Mesenchymal stem cell (in vitro differentiated cells and primary cell): ENCODE data around the gene AGER.
A peak's percentile ranks its signal among the peaks of the same experiment; 100 is the strongest.

ENCODE experiments used
- DNase-seq: peaks from one replicate; pipeline ENCODE4 v3.0.0-alpha.2; 2013
- H2AFZ ChIP-seq: one replicate; pipeline ENCODE4 v1.6.1; 2013; ENCODE audit warnings: low read depth, mild to moderate bottlenecking, control low read depth, inconsistent platforms, low read length, moderate library complexity
- H2AK5ac ChIP-seq: 2 replicates; pipeline ENCODE4 v1.6.1; 2013; ENCODE audit warnings: low read length, moderate library complexity, mild to moderate bottlenecking, inconsistent platforms; ENCODE audit not compliant: severe bottlenecking
- H2BK120ac ChIP-seq: one replicate; pipeline ENCODE4 v1.6.1; 2013; ENCODE audit warnings: low read depth, mild to moderate bottlenecking, inconsistent platforms, low read length, moderate library complexity
- H2BK12ac ChIP-seq, 2 experiments: one replicate each; pipeline ENCODE4 v1.6.1; 2013; ENCODE audit warnings: inconsistent platforms in 2 of 2, low read length in 2 of 2, mild to moderate bottlenecking in 2 of 2, moderate library complexity in 2 of 2, control low read depth in 1 of 2
- H2BK15ac ChIP-seq: one replicate; pipeline ENCODE4 v1.6.1; 2013; ENCODE audit warnings: mild to moderate bottlenecking, low read depth, inconsistent platforms; ENCODE audit not compliant: poor library complexity, severe bottlenecking
- H2BK5ac ChIP-seq: 2 replicates; pipeline ENCODE4 v1.6.1; 2013; ENCODE audit warnings: low read depth, mild to moderate bottlenecking, low read length, control low read depth, inconsistent platforms; ENCODE audit not compliant: poor library complexity, severe bottlenecking
- H3K14ac ChIP-seq, 2 experiments: one replicate each; pipeline ENCODE4 v1.6.1; 2013; ENCODE audit warnings: inconsistent platforms in 2 of 2, low read length in 2 of 2, control low read depth in 1 of 2, mild to moderate bottlenecking in 1 of 2, moderate library complexity in 1 of 2
- H3K18ac ChIP-seq, 2 experiments: one replicate each; pipeline ENCODE4 v1.6.1; 2013; ENCODE audit warnings: inconsistent platforms in 2 of 2, low read length in 2 of 2, control low read depth in 1 of 2, low read depth in 1 of 2, mild to moderate bottlenecking in 1 of 2
- H3K23ac ChIP-seq, 2 experiments: one replicate each; pipeline ENCODE4 v1.6.1; 2013; ENCODE audit warnings: inconsistent platforms in 2 of 2, low read length in 2 of 2, mild to moderate bottlenecking in 2 of 2, moderate library complexity in 2 of 2, control low read depth in 1 of 2
- H3K27ac ChIP-seq: 2 replicates; pipeline ENCODE4 v1.5.1; 2013; ENCODE audit warnings: mild to moderate bottlenecking, moderate library complexity, low read length, control low read depth, inconsistent platforms; ENCODE audit not compliant: poor library complexity, severe bottlenecking
- H3K27me3 ChIP-seq, 2 experiments: 2 replicates each; pipeline versions ENCODE4 v1.6.1 to v1.7.0; 2013; ENCODE audit warnings: low read length in 2 of 2, mild to moderate bottlenecking in 2 of 2, moderate library complexity in 2 of 2, control low read depth in 1 of 2, inconsistent platforms in 1 of 2; ENCODE audit not compliant: control insufficient read depth in 1 of 2, insufficient read depth in 1 of 2
- H3K36me3 ChIP-seq, 2 experiments: 2 replicates each; pipeline versions ENCODE4 v1.6.1 to v1.7.0; 2013; ENCODE audit warnings: low read length in 2 of 2, control low read depth in 1 of 2, inconsistent platforms in 1 of 2, low read depth in 1 of 2, mild to moderate bottlenecking in 1 of 2; ENCODE audit not compliant: insufficient read depth in 2 of 2, control insufficient read depth in 1 of 2
- H3K4ac ChIP-seq, 2 experiments: one replicate each; pipeline ENCODE4 v1.6.1; 2013; ENCODE audit warnings: inconsistent platforms in 2 of 2, low read length in 2 of 2, mild to moderate bottlenecking in 2 of 2, moderate library complexity in 2 of 2, control low read depth in 1 of 2, low read depth in 1 of 2
- H3K4me1 ChIP-seq: 2 replicates; pipeline ENCODE4 v1.6.1; 2013; ENCODE audit warnings: low read depth, low read length, control low read depth; ENCODE audit not compliant: control insufficient read depth, insufficient read depth
- H3K4me2 ChIP-seq: 2 replicates; pipeline ENCODE4 v1.6.1; 2013; ENCODE audit warnings: low read length, mild to moderate bottlenecking, inconsistent platforms; ENCODE audit not compliant: poor library complexity, severe bottlenecking
- H3K4me3 ChIP-seq, 2 experiments: 2 replicates each; pipeline versions ENCODE4 v1.5.1 to v1.7.0; 2013; ENCODE audit warnings: low read length in 2 of 2, mild to moderate bottlenecking in 2 of 2, control low read depth in 1 of 2, low read depth in 1 of 2; ENCODE audit not compliant: insufficient read depth in 1 of 2
- H3K79me1 ChIP-seq: replicated peaks from 2 replicates; pipeline ENCODE4 v1.6.1; 2013; ENCODE audit warnings: mild to moderate bottlenecking, control low read depth, low read length, inconsistent platforms; ENCODE audit not compliant: poor library complexity, severe bottlenecking
- H3K9ac ChIP-seq: 2 replicates; pipeline ENCODE4 v1.7.0; 2013; ENCODE audit warnings: mild to moderate bottlenecking, low read length, moderate library complexity
- H3K9me3 ChIP-seq: 2 replicates; pipeline ENCODE4 v1.7.0; 2013; ENCODE audit warnings: mild to moderate bottlenecking, low read length; ENCODE audit not compliant: control insufficient read depth
- H4K8ac ChIP-seq: one replicate; pipeline ENCODE4 v1.6.1; 2013; ENCODE audit warnings: inconsistent platforms, mild to moderate bottlenecking, low read length, moderate library complexity
- H4K91ac ChIP-seq: one replicate; pipeline ENCODE4 v1.6.1; 2013; ENCODE audit warnings: mild to moderate bottlenecking, low read length, inconsistent platforms
- WGBS: methylation state at CpG from one replicate; pipeline ENCODE4 v1.1.7; 2013; ENCODE audit warnings: mixed read lengths; 5-methylcytosine and 5-hydroxymethylcytosine counted together

The AGER gene

GRCh38 chr6:32204268-32204715, 20.2 kb upstream of the AGER start:
- Histone ChIP-seq H2BK15ac (no peak overlapping the region), H3K9ac (no peak overlapping the region), H2AFZ (no peak overlapping the region), H4K8ac (no peak overlapping the region), H3K27me3 (peaks cover 16 to 43% of the 10 kb centered on the region in 2 experiments), H2AK5ac (no peak overlapping the region), H3K79me1 (no peaks in the 10 kb centered on the region), H3K4me1 (peaks cover 6% of the 10 kb centered on the region), H3K14ac (no peak overlapping the region), H2BK120ac (no peak overlapping the region), H3K4ac (no peak overlapping the region), H3K23ac (no peak overlapping the region), H3K18ac (no peak overlapping the region), H2BK12ac (no peak overlapping the region), H2BK5ac (no peak overlapping the region), H3K9me3 (no peaks in the 10 kb centered on the region), H3K27ac (no peak overlapping the region), H3K4me3 (no peak overlapping the region), H3K36me3 (no peaks in the 10 kb centered on the region), H3K4me2 (no peak overlapping the region), H4K91ac (no peak overlapping the region)
- DNase-seq, result no peak
- WGBS, result 86% methylated on average over 3 of the region's 3 CpGs

- DNase-seq, result no peak
- H3K14ac ChIP-seq, result no peak overlapping the region
- no peak overlapping the region for H2BK12ac ChIP-seq
- no peak overlapping the region for H3K4me2 ChIP-seq
- 85% methylated on average over 9 of the region's 9 CpGs for WGBS
- no peak overlapping the region for H4K8ac ChIP-seq
- no peak overlapping the region for H2AK5ac ChIP-seq
- H3K36me3 ChIP-seq, result no peaks in the 10 kb centered on the region
- no peaks in the 10 kb centered on the region for H3K79me1 ChIP-seq
- H3K27me3 ChIP-seq, result peaks cover 16 to 37% of the 10 kb centered on the region in 2 experiments
- no peak overlapping the region for H2BK120ac ChIP-seq
- no peak overlapping the region for H2BK5ac ChIP-seq
- no peak overlapping the region for H3K4me3 ChIP-seq
- no peak overlapping the region for H2BK15ac ChIP-seq
- H3K23ac ChIP-seq, result no peak overlapping the region
- no peak overlapping the region for H4K91ac ChIP-seq
- no peak overlapping the region for H3K27ac ChIP-seq
- H2AFZ ChIP-seq, result no peak overlapping the region
- H3K9me3 ChIP-seq, result no peaks in the 10 kb centered on the region
- no peak overlapping the region for H3K4ac ChIP-seq
- no peak overlapping the region for H3K9ac ChIP-seq
- peaks cover 6% of the 10 kb centered on the region for H3K4me1 ChIP-seq
- no peak overlapping the region for H3K18ac ChIP-seq
Measured at GRCh38 chr6:32203426-32204267, 19.6 kb upstream of the AGER start.

GRCh38 chr6:32202186-32202585, 18.1 kb upstream of the AGER start:
- Histone ChIP-seq H3K4me1 (peaks cover 8% of the 10 kb centered on the region), H3K23ac (no peak overlapping the region), H3K27ac (no peak overlapping the region), H3K18ac (no peak overlapping the region), H3K4me2 (no peak overlapping the region), H2BK12ac (no peak overlapping the region), H3K4ac (no peak overlapping the region), H4K8ac (no peak overlapping the region), H3K27me3 (peaks cover 16 to 34% of the 10 kb centered on the region in 2 experiments), H4K91ac (no peak overlapping the region), H2AK5ac (no peak overlapping the region), H2BK5ac (no peak overlapping the region), H3K9ac (no peak overlapping the region), H2BK120ac (no peak overlapping the region), H2AFZ (no peak overlapping the region), H3K4me3 (no peak overlapping the region), H3K36me3 (no peaks in the 10 kb centered on the region), H3K14ac (peak overlapping the region in 1 of 2 experiments; percentile 83), H2BK15ac (no peak overlapping the region), H3K9me3 (no peaks in the 10 kb centered on the region), H3K79me1 (no peaks in the 10 kb centered on the region)
- no peak for DNase-seq
- 93% methylated on average over 9 of the region's 9 CpGs for WGBS

GRCh38 chr6:32200711-32201475, 16.8 kb upstream of the AGER start:
- Histone ChIP-seq H3K18ac (no peak overlapping the region), H3K9me3 (no peaks in the 10 kb centered on the region), H3K23ac (no peak overlapping the region), H3K14ac (no peak overlapping the region), H2AFZ (no peak overlapping the region), H3K36me3 (no peaks in the 10 kb centered on the region), H3K4me3 (no peak overlapping the region), H3K79me1 (no peaks in the 10 kb centered on the region), H3K4me2 (no peak overlapping the region), H3K27me3 (peaks cover 16 to 34% of the 10 kb centered on the region in 2 experiments), H2BK15ac (no peak overlapping the region), H3K27ac (no peak overlapping the region), H4K91ac (no peak overlapping the region), H3K9ac (no peak overlapping the region), H2BK12ac (no peak overlapping the region), H4K8ac (no peak overlapping the region), H2BK120ac (no peak overlapping the region), H3K4me1 (peaks cover 18% of the 10 kb centered on the region), H3K4ac (no peak overlapping the region), H2AK5ac (no peak overlapping the region), H2BK5ac (no peak overlapping the region)
- no peak for DNase-seq
- 90% methylated on average over 12 of the region's 13 CpGs for WGBS
